HL-60 (cell line): ENCODE measurements around the gene VTI1A.

Source experiments
- CTCF ChIP-seq: IDR thresholded peaks from one replicate; pipeline ENCODE4 v1.5.1; 2011; ENCODE audit warnings: low read length, control low read depth, inconsistent platforms; ENCODE audit not compliant: insufficient read depth
- GABPA ChIP-seq: IDR thresholded peaks from 2 replicates; pipeline ENCODE4 v1.6.1; 2012; ENCODE audit warnings: low read depth
- POLR2AphosphoS5 ChIP-seq: IDR thresholded peaks from 2 replicates; pipeline ENCODE4 v1.6.1; 2012; ENCODE audit warnings: low read depth
- REST ChIP-seq: IDR thresholded peaks from 2 replicates; pipeline ENCODE4 v1.6.1; 2012; ENCODE audit warnings: low read depth; ENCODE audit not compliant: insufficient replicate concordance
- SPI1 ChIP-seq: IDR thresholded peaks from 2 replicates; pipeline ENCODE4 v1.6.1; 2012; ENCODE audit warnings: low read depth, mild to moderate bottlenecking, borderline replicate concordance

DNA sequence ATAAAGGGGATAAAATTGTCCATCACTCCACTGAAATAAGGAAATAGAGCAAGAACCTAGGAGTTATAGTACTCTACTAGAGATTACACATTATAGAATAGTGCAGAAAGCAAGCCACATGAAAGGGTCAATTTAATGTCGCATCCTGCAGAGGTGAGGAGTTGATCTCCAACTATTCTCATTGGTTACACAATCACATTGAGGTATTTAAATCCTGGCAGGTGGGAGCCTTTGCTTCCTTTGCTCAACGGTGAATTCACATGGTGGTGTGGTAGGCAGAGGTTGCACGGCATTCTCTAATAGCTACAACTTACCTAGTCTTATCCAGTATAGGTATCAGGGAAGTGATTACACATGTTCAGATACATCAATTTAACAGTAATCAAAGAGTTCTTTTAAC lies 304.6 kb downstream of the VTI1A start:
- TF ChIP-seq CTCF (no peak), POLR2AphosphoS5 (no peak), SPI1 (no peak), REST (no peak), GABPA (no peak)
